NT2/D1 (cell line): ENCODE measurements around the gene TUBGCP6.

Experiments
- SUZ12 ChIP-seq: IDR thresholded peaks from 2 replicates; pipeline ENCODE4 v1.6.1; 2011; ENCODE audit not compliant: insufficient read length, insufficient read depth; ENCODE audit errors: extremely low read depth
- YY1 ChIP-seq: IDR thresholded peaks from 2 replicates; pipeline ENCODE4 v1.6.1; 2011; ENCODE audit not compliant: insufficient read length, insufficient read depth
- ZNF274 ChIP-seq: IDR thresholded peaks from 2 replicates; pipeline ENCODE4 v1.6.1; 2011; ENCODE audit warnings: mild to moderate bottlenecking, low read depth, low read length

- TF ChIP-seq ZNF274 (no peak), YY1 (no peak), SUZ12 (no peak)
Observed at GRCh38 chr22:50233223-50233622, 11.6 kb downstream of the TUBGCP6 start.
